ENCODE results near the gene MYH14. TPM values are rescaled to one million over a fixed set of nuclear protein-coding genes. Genes with fewer than 3 reads are reported as not detected.

MYH14 gene
- total and polyA plus RNA-seq, 2 of the 4 experiments (the other 2 are of a cell fraction): not detected

DNA sequence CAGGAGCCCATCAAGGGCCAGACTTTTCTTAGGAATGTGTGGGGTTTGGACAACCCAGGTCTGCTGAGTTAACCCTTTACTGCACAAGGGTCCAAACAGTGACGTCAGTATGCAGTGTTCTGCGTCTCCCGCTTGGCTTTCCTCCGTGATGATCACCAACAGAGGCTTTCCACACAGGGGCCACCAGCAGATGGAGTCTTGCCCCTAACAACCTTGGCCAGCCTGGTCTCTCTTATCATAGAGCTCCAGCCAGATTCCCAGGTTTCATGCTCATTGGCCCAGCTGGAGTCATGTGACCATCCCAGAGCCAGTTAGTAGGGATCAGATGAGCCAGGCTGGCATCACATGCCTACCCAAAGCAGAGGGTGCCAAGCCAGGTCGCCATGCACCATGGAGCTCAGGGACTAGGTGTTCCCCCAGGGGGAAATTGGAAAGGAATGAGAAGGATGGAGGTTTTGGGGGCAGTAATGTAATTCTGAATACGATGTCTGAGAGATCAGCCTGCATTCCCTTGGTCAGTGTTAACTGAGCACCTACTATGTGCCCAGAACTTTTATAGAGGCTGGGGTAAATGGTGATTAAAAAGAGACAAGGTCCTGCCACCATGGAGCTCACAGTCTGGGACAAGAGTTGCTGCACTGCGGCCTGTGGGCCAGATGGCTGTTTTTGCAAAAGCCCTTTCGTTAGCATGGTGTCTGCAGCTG, 61.2 kb downstream of the MYH14 start:
- intact Hi-C loops (cut with micrococcal nuclease): no loop called here
- H3K36me3 ChIP-seq (ENCODE audit: control insufficient read depth, insufficient read depth, low read length): no peaks in the 10 kb centered on the region
- no peak overlapping the region for H2AFZ ChIP-seq (replicated peaks; ENCODE audit: low read length, poor library complexity)
- no peak overlapping the region for H3K9ac ChIP-seq (ENCODE audit: low read depth, low read length)
- TF ChIP-seq POLR2A (IDR thresholded peaks at IDR 0.05; ENCODE audit: low read depth, low read length) (no peak), CEBPB (IDR thresholded peaks at IDR 0.05; ENCODE audit: low read depth, low read length) (no peak), RCOR1 (IDR thresholded peaks at IDR 0.05; ENCODE audit: insufficient replicate concordance, low read length) (no peak), CHD1 (IDR thresholded peaks at IDR 0.05; ENCODE audit: low read depth, low read length) (no peak), ELK1 (IDR thresholded peaks at IDR 0.05; ENCODE audit: borderline replicate concordance, low read depth, low read length) (no peak), RAD21 (IDR thresholded peaks at IDR 0.05; ENCODE audit: low read length) (no peak), NFE2L2 (IDR thresholded peaks at IDR 0.05; ENCODE audit: low read depth, low read length) (no peak), FOS (IDR thresholded peaks at IDR 0.05; ENCODE audit: low read depth, low read length) (no peak), CTCF (conservative IDR thresholded peaks at IDR 0.05; ENCODE audit: low read depth, low read length) (no peak)
- no peaks in the 10 kb centered on the region for H3K27me3 ChIP-seq (ENCODE audit: control insufficient read depth, insufficient read depth, low read length)
- POLR2A ChIA-PET (ENCODE audit: unreplicated experiment): no interaction called here
- no peak overlapping the region for H3K4me2 ChIP-seq (ENCODE audit: low read depth, low read length)
- H2BK15ac ChIP-seq (ENCODE audit: low read depth, low read length): no peak overlapping the region
- no peaks in the 10 kb centered on the region for H4K20me1 ChIP-seq (ENCODE audit: insufficient read depth, low read length)
- DNase-seq (no peak), ATAC-seq (ENCODE audit: low read depth) (no peak)
- H2AK5ac ChIP-seq (ENCODE audit: low read depth, low read length): no peak overlapping the region
- no peak overlapping the region for H4K91ac ChIP-seq (ENCODE audit: insufficient read depth, low read depth, low read length)
- no peak overlapping the region for H3K4ac ChIP-seq (ENCODE audit: low read depth, low read length)
- H3K4me3 ChIP-seq (ENCODE audit: insufficient read depth, low read depth, low read length): no peak overlapping the region
- in situ Hi-C loops (cut with MboI; ENCODE audit: low sequenced_read_pairs): no loop called here
- CTCF ChIA-PET: no interaction called here
- no peak overlapping the region for H3K23ac ChIP-seq (ENCODE audit: low read depth, low read length)
- 72% methylated on average over 6 of the region's 8 CpGs; no CpG with 5 or more reads in 1 of the 2 experiments for WGBS, 2 experiments (ENCODE audit: extremely low coverage in 2 of 2, insufficient read length in 1 of 2)
- H3K9me3 ChIP-seq (ENCODE audit: control insufficient read depth, insufficient read depth, low read length): peaks cover 14% of the 10 kb centered on the region
- no peaks in the 10 kb centered on the region for H3K9me1 ChIP-seq (ENCODE audit: insufficient read depth, low read length)
- H4K8ac ChIP-seq (ENCODE audit: low read depth in 2 of 2, low read length in 2 of 2): no peak overlapping the region
- no peaks in the 10 kb centered on the region for H3K79me1 ChIP-seq (ENCODE audit: low read depth in 1 of 2, low read length in 2 of 2)
- H2BK120ac ChIP-seq (ENCODE audit: low read depth, low read length): no peak overlapping the region
- H2AK9ac ChIP-seq (replicated peaks; ENCODE audit: low read depth, low read length, poor library complexity): no peak overlapping the region
- H2BK5ac ChIP-seq (ENCODE audit: low read depth, low read length, poor library complexity, severe bottlenecking): no peak overlapping the region
- BruUV-seq (replicated peaks): no TSS peak
- no peak overlapping the region for H3K14ac ChIP-seq (replicated peaks; ENCODE audit: low read depth, low read length)
- no peak overlapping the region for H3K27ac ChIP-seq (ENCODE audit: insufficient read depth, low read length)
- H2BK20ac ChIP-seq (ENCODE audit: low read depth, low read length): no peak overlapping the region
- H3K4me1 ChIP-seq (ENCODE audit: control insufficient read depth, insufficient read depth, low read length): no peaks in the 10 kb centered on the region
- dilution Hi-C loops (cut with HindIII; ENCODE audit: low sequenced_read_pairs, unreplicated experiment): no loop called here
- H3K18ac ChIP-seq (ENCODE audit: low read depth, low read length): no peak overlapping the region
- no peak overlapping the region for H4K5ac ChIP-seq (ENCODE audit: low read depth, low read length)
- no peak overlapping the region for H3K56ac ChIP-seq (ENCODE audit: extremely low read depth, insufficient read depth, low read length)

Data from IMR-90 (cell line).